GM19099 (cell line): ENCODE measurements around the gene WWTR1.

Experiments
- POLR2A ChIP-seq: IDR thresholded peaks from 3 replicates; pipeline ENCODE4 v1.6.1; 2011; ENCODE audit warnings: low read depth; ENCODE audit not compliant: insufficient read length; ENCODE audit errors: extremely low read depth

The WWTR1 gene

GRCh38 chr3:149496891-149497290 lies 160.9 kb downstream of the WWTR1 start:
- no peak for TF ChIP-seq POLR2A

GRCh38 chr3:149495581-149496125 lies 162.2 kb downstream of the WWTR1 start:
- TF ChIP-seq POLR2A: no peak

GRCh38 chr3:149494759-149495580 lies 162.9 kb downstream of the WWTR1 start:
- no peak for TF ChIP-seq POLR2A

- TF ChIP-seq POLR2A: no peak
These were observed 163.6 kb downstream of the WWTR1 start for GRCh38 chr3:149494022-149494758.

- TF ChIP-seq POLR2A: no peak
These were observed 164.4 kb downstream of the WWTR1 start for GRCh38 chr3:149493315-149494021.

- no peak for TF ChIP-seq POLR2A
These were observed 167.4 kb downstream of the WWTR1 start for GRCh38 chr3:149490260-149490971.

GRCh38 chr3:149489060-149489690 lies 168.7 kb downstream of the WWTR1 start:
- TF ChIP-seq POLR2A: no peak

GRCh38 chr3:149487598-149488197 lies 170.1 kb downstream of the WWTR1 start:
- no peak for TF ChIP-seq POLR2A

- TF ChIP-seq POLR2A: no peak
These were observed 171.1 kb downstream of the WWTR1 start for GRCh38 chr3:149486726-149487125.

GRCh38 chr3:149481491-149481890 lies 176.3 kb downstream of the WWTR1 start:
- TF ChIP-seq POLR2A: no peak

- no peak for TF ChIP-seq POLR2A
These were observed 176.8 kb downstream of the WWTR1 start for GRCh38 chr3:149481056-149481455.

GRCh38 chr3:149480326-149481017 lies 177.4 kb downstream of the WWTR1 start:
- TF ChIP-seq POLR2A: no peak

GRCh38 chr3:149479621-149480325 lies 178.1 kb downstream of the WWTR1 start:
- no peak for TF ChIP-seq POLR2A

GRCh38 chr3:149476225-149476624 lies 181.6 kb downstream of the WWTR1 start:
- TF ChIP-seq POLR2A: no peak
